GM12878 (cell line): ENCODE measurements around the gene DNAJB11. TPM values are rescaled to one million over a fixed set of nuclear protein-coding genes. Genes with fewer than 3 reads are reported as not detected.

Experiments
- BCL11A ChIP-seq: IDR thresholded peaks from 2 replicates; pipeline ENCODE4 v1.6.1; 2011; ENCODE audit warnings: low read depth, low read length
- BHLHE40 ChIP-seq, 2 experiments: fragments of 450-650 bp in 1 of 2; IDR thresholded peaks; 2 replicates each; pipeline ENCODE4 v1.6.1; 2011 to 2017; ENCODE audit warnings: low read depth in 2 of 2, borderline replicate concordance in 1 of 2, improper control_type of control experiment in 1 of 2, low read length in 1 of 2, mild to moderate bottlenecking in 1 of 2
- CBX3 ChIP-seq: fragments of 200-600 bp; sonication (generic); IDR thresholded peaks from 2 replicates; pipeline ENCODE4 v1.6.1; 2016; ENCODE audit warnings: low read depth, borderline replicate concordance
- CHD1 ChIP-seq: IDR thresholded peaks from 2 replicates; pipeline ENCODE4 v1.6.1; 2012; ENCODE audit warnings: low read depth, low read length, improper control_type of control experiment
- CTCF ChIP-seq, 3 experiments: IDR thresholded peaks in 2 of 3; conservative IDR thresholded peaks in 1 of 3; 2 replicates each; pipeline ENCODE4 v1.5.1; 2011; ENCODE audit warnings: low read depth in 3 of 3, low read length in 3 of 3, mild to moderate bottlenecking in 3 of 3, control low read depth in 2 of 3, moderate library complexity in 2 of 3, inconsistent platforms in 1 of 3, mixed read lengths in 1 of 3; ENCODE audit not compliant: control insufficient read depth in 2 of 3, insufficient read depth in 1 of 3; ENCODE audit errors: extremely low read depth in 1 of 3
- IKZF2 ChIP-seq, 2 experiments: fragments of 450-650 bp; IDR thresholded peaks; 2 replicates each; pipeline ENCODE4 v1.6.1; 2017; ENCODE audit warnings: mild to moderate bottlenecking in 2 of 2, moderate library complexity in 2 of 2
- IRF5 ChIP-seq: fragments of 450-650 bp; IDR thresholded peaks from 2 replicates; pipeline ENCODE4 v1.6.1; 2017; ENCODE audit warnings: borderline replicate concordance
- MYB ChIP-seq: fragments of 150-350 bp; IDR thresholded peaks from 2 replicates; pipeline ENCODE4 v1.6.1; 2014; ENCODE audit warnings: mild to moderate bottlenecking, low read depth, low read length, borderline replicate concordance
- PAX8 ChIP-seq: fragments of 450-650 bp; IDR thresholded peaks from 2 replicates; pipeline ENCODE4 v1.6.1; 2017; ENCODE audit warnings: mild to moderate bottlenecking, moderate library complexity
- RAD21 ChIP-seq: IDR thresholded peaks from 2 replicates; pipeline ENCODE4 v1.6.1; 2011; ENCODE audit warnings: mild to moderate bottlenecking, low read depth, low read length, moderate library complexity; ENCODE audit not compliant: insufficient read depth
- RB1 ChIP-seq: fragments of 450-650 bp; formaldehyde crosslinking; IDR thresholded peaks from 2 replicates; pipeline ENCODE4 v1.6.1; 2017; ENCODE audit warnings: mild to moderate bottlenecking, borderline replicate concordance
- RUNX3 ChIP-seq: IDR thresholded peaks from 2 replicates; pipeline ENCODE4 v1.6.1; 2012; ENCODE audit warnings: low read length, inconsistent platforms
- SIX5 ChIP-seq: IDR thresholded peaks from 2 replicates; pipeline ENCODE4 v1.6.1; 2011; ENCODE audit warnings: mild to moderate bottlenecking, low read depth, low read length, moderate library complexity; ENCODE audit not compliant: severe bottlenecking
- SMC3 ChIP-seq: IDR thresholded peaks from 2 replicates; pipeline ENCODE4 v1.6.1; 2011; ENCODE audit warnings: low read length, improper control_type of control experiment, borderline replicate concordance
- TARDBP ChIP-seq: IDR thresholded peaks from 2 replicates; pipeline ENCODE4 v1.6.1; 2016; ENCODE audit warnings: borderline replicate concordance
- YBX1 ChIP-seq: fragments of 450-650 bp; IDR thresholded peaks from 2 replicates; pipeline ENCODE4 v1.6.1; 2016; ENCODE audit warnings: antibody characterized with exemption
- YY1 ChIP-seq: IDR thresholded peaks from 2 replicates; pipeline ENCODE4 v1.6.1; 2011; ENCODE audit warnings: low read depth, mild to moderate bottlenecking, low read length
- polyA plus RNA-seq, 11 experiments: library from polyadenylated mRNA; depleted of rRNA in 4 of 11; unstranded in 6 of 11; stranded (reverse) in 5 of 11; fragments of >200 nt; fragmentation: Nextera tagmentation in 4 of 11; fragmentation: Illumina TruSeq in 1 of 11; extraction: Ambion mirVana in 4 of 11; extraction: Trizol in 1 of 11; gene quantifications; 1 replicate in 1 of 11; 2 replicates in 10 of 11; pipeline versions ENCODE4 v1.2.1 to v1.2.3, GENCODE V29; 2011 to 2016; ENCODE audit warnings: inconsistent platforms in 2 of 11, missing spikeins in 2 of 11, low read depth in 1 of 11
- total RNA-seq, 4 experiments: library from RNA; depleted of rRNA in 3 of 4; stranded (reverse); fragments of >200 nt in 3 of 4; fragmentation: Illumina TruSeq in 1 of 4; extraction: Trizol in 1 of 4; gene quantifications; 2 replicates each; pipeline versions ENCODE4 v1.2.1 to v1.2.3, GENCODE V29; 2013 to 2021
- TF ChIP-seq, protein P1 (sequence below): fragments of 450-650 bp; formaldehyde crosslinking; IDR thresholded peaks from 2 replicates; pipeline ENCODE4 v1.4.0; 2022; ENCODE audit warnings: mild to moderate bottlenecking, moderate library complexity

The DNAJB11 gene
- total and polyA plus RNA-seq, 10 of the 15 experiments (the other 5 are each of a cell fraction or from before 2014, with no cell fraction given) = 16.2 to 135 (median 57.8) TPM

- no peak for TF ChIP-seq CHD1
- TF ChIP-seq, protein P1, sequence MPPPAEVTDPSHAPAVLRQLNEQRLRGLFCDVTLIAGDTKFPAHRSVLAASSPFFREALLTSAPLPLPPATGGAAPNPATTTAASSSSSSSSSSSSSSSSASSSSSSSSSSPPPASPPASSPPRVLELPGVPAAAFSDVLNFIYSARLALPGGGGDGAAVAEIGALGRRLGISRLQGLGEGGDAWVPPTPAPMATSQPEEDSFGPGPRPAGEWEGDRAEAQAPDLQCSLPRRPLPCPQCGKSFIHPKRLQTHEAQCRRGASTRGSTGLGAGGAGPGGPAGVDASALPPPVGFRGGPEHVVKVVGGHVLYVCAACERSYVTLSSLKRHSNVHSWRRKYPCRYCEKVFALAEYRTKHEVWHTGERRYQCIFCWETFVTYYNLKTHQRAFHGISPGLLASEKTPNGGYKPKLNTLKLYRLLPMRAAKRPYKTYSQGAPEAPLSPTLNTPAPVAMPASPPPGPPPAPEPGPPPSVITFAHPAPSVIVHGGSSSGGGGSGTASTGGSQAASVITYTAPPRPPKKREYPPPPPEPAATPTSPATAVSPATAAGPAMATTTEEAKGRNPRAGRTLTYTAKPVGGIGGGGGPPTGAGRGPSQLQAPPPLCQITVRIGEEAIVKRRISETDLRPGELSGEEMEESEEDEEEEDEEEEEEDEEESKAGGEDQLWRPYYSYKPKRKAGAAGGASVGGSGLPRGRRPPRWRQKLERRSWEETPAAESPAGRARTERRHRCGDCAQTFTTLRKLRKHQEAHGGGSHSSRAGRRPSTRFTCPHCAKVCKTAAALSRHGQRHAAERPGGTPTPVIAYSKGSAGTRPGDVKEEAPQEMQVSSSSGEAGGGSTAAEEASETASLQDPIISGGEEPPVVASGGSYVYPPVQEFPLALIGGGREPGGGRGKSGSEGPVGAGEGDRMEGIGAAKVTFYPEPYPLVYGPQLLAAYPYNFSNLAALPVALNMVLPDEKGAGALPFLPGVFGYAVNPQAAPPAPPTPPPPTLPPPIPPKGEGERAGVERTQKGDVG = no peak
- TF ChIP-seq YY1 = peak; percentile 89
- peak in 1 of 2 experiments; percentile 30; a peak in 1 of 4 replicates for TF ChIP-seq IKZF2 (IDR thresholded peaks at IDR 0.05)
- no peak for TF ChIP-seq PAX8
- no peak for TF ChIP-seq MYB
- peak; percentile 94 to 97 (median 96) for TF ChIP-seq CTCF (IDR thresholded peaks at IDR 0.05 in 2 of 3, conservative IDR thresholded peaks at IDR 0.05 in 1 of 3; ENCODE audit: control insufficient read depth in 2 of 3, extremely low read depth in 1 of 3, insufficient read depth in 1 of 3, low read depth in 3 of 3, low read length in 3 of 3)
- no peak for TF ChIP-seq YBX1
- TF ChIP-seq BCL11A = no peak
- peak; percentile 23; the same call in 1 of the 2 replicates for TF ChIP-seq RB1
- TF ChIP-seq RUNX3 = peak; percentile 30; the same call in 1 of the 2 replicates
- TF ChIP-seq SMC3 = peak; percentile 67
- no peak for TF ChIP-seq CBX3
- TF ChIP-seq IRF5 = no peak
- TF ChIP-seq TARDBP = no peak
- peak; percentile 77 for TF ChIP-seq RAD21
- TF ChIP-seq BHLHE40 (IDR thresholded peaks at IDR 0.05; ENCODE audit: borderline replicate concordance in 1 of 2, low read depth in 2 of 2, low read length in 1 of 2) = peak; percentile 52 to 53; a peak in 1 of 4 replicates
- no peak for TF ChIP-seq SIX5
Observed at GRCh38 chr3:186617036-186617946, 46.8 kb downstream of the DNAJB11 start (continued).
